ENCODE results near the gene COMMD1. TPM values are rescaled to one million over a fixed set of nuclear protein-coding genes. Genes with fewer than 3 reads are reported as not detected.

Gene COMMD1
- total RNA-seq, 1 donor, result 60.7 TPM

DNA sequence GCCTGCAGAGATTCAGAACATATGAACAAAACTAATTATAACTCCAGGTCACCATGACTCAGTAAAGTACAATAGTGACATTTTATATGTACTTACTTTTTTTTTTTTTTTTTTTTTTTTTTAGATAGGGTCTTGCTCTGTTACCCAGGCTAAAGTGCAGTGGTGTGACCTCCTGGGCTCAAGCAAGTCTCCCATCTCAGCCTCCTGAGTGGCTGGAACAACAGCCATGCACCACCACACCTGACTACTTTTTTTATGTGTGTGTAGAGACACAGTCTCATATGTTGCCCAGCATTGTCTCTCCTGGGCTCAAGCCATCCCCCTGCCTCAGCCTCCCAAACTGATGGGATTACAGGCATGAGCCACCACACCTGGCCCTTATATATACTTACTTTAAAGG is 159.8 kb downstream of the COMMD1 start:
- no peak for DNase-seq (ENCODE audit: low read depth)
- no peak overlapping the region for H3K4me3 ChIP-seq (ENCODE audit: low read depth, low read length)
- no peak for TF ChIP-seq CTCF (IDR thresholded peaks at IDR 0.05; ENCODE audit: insufficient read depth, low read length)

GRCh38 chr2:62071126-62071598 is 165.7 kb downstream of the COMMD1 start:
- DNase-seq (ENCODE audit: low read depth), result peak; percentile 24
- TF ChIP-seq CTCF (IDR thresholded peaks at IDR 0.05; ENCODE audit: insufficient read depth, low read length), result no peak
- no peak overlapping the region for H3K4me3 ChIP-seq (ENCODE audit: low read depth, low read length)

DNA sequence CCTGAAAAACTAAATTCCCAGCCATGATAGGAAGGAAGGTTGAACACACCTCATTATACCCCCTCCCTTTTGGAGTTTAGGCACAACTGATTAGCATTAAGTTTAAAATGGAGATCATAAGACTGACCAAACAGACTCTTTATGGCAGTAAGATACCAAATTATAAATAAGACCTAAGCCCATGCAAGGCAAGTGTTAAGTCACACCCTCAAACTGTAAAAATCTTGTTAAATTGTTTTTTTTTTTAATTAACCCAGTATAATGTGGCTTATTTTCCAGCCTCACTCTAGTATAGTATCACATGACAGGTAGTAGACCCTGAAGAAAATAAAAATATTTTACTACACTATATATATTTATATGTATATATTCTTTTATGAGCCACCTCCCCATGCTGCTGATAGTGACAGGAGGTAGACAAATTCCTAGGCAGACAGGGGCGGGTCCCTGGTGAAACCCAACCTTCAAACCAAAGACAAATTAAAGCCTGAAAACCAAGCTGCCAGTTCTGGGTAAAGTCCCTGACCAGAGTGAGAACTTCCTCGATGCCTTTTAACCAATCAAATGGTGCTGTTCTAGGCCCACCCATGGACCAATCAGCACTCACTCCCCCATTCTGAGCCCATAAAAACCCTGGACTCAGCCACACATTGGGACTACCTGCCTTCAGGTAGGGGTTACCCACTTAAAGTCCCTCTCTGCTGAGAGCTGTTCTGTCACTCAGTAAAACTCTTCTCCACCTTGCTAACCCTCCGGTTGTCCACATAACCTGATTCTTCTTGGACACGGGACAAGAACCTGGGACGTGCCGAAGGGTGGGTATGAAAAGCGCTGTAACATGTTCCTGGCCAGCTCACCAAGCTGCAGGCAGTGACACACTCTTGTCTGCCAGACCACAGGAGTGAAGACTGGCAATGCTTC is 166.5 kb downstream of the COMMD1 start:
- no peak overlapping the region for H3K4me3 ChIP-seq (ENCODE audit: low read depth, low read length)
- TF ChIP-seq CTCF (IDR thresholded peaks at IDR 0.05; ENCODE audit: insufficient read depth, low read length), result no peak
- no peak for DNase-seq (ENCODE audit: low read depth)

- H3K4me3 ChIP-seq (ENCODE audit: low read depth, low read length), result no peak overlapping the region
- DNase-seq (ENCODE audit: low read depth), result no peak
- no peak for TF ChIP-seq CTCF (IDR thresholded peaks at IDR 0.05; ENCODE audit: insufficient read depth, low read length)
These were observed 168.8 kb downstream of the COMMD1 start for GRCh38 chr2:62074233-62074632.

DNA sequence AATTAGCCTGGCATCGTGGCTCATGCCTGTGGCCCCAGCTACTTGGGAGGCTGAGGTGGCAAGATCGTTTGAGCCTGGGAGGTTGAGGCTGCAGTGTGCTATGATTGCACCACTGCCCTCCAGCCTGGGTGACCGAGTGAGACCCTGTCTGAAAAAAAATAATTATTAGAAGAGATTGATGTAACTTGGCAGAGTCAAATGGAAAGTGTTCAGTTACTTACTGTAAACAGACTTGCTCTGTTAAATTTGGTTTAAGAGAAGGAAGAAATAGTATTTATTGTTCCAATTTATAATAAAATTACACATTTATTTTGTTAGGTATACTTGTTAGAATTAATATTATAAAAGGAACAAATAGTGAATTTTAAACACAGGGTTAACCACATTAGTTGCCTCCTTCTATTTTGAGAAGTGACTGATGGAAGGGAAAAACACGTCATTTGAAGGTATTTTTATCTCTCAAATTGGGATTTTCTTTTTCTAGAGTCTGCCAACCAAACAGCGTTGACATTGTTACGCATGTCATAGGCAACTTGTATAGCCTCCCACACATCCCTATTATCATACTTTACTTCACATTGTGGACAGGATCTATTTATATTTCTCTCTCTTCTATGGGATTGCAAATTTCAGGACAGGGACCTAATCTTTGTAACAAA is 171.6 kb downstream of the COMMD1 start:
- DNase-seq (ENCODE audit: low read depth), result no peak
- TF ChIP-seq CTCF (IDR thresholded peaks at IDR 0.05; ENCODE audit: insufficient read depth, low read length), result no peak
- no peak overlapping the region for H3K4me3 ChIP-seq (ENCODE audit: low read depth, low read length)

- DNase-seq (ENCODE audit: low read depth), result no peak
- no peak for TF ChIP-seq CTCF (IDR thresholded peaks at IDR 0.05; ENCODE audit: insufficient read depth, low read length)
- H3K4me3 ChIP-seq (ENCODE audit: low read depth, low read length), result no peak overlapping the region
These were observed 179.3 kb downstream of the COMMD1 start for GRCh38 chr2:62084801-62085200.
